HAP-1 (cell line): Measurements from ENCODE around the gene HTT-AS.

Source experiments
- DNase-seq, 2 experiments: peaks; one replicate each; pipeline ENCODE4 v3.0.0-alpha.2; 2016 to 2020; ENCODE audit warnings: low spot score in 2 of 2
- H3K27me3 ChIP-seq: fragments of 250-450 bp; sonication (Bioruptor Pico); 2 replicates; pipeline ENCODE4 v1.5.1; 2020; ENCODE audit warnings: low read depth, mild to moderate bottlenecking, moderate library complexity
- H3K36me3 ChIP-seq: fragments of 250-450 bp; sonication (Bioruptor Pico); replicated peaks from 2 replicates; pipeline ENCODE4 v1.5.1; 2020; ENCODE audit warnings: mild to moderate bottlenecking
- H3K4me1 ChIP-seq: fragments of 250-450 bp; sonication (Bioruptor Pico); 2 replicates; pipeline ENCODE4 v1.5.1; 2020; ENCODE audit warnings: mild to moderate bottlenecking
- H3K4me3 ChIP-seq: fragments of 250-450 bp; sonication (Bioruptor Pico); 2 replicates; pipeline ENCODE4 v1.5.1; 2020; ENCODE audit warnings: mild to moderate bottlenecking, moderate library complexity
- H3K9me3 ChIP-seq: fragments of 250-450 bp; sonication (Bioruptor Pico); 2 replicates; pipeline ENCODE4 v1.5.1; 2020; ENCODE audit warnings: mild to moderate bottlenecking, moderate library complexity
- in situ Hi-C: fragments of 300-500 bp; cut with MboI; formaldehyde crosslinking; loops from 3 replicates; pipeline ENCODE4 v1.14.3; 2020; ENCODE audit warnings: low sequenced_read_pairs, inconsistent platforms, mixed read lengths

Gene HTT-AS

DNA sequence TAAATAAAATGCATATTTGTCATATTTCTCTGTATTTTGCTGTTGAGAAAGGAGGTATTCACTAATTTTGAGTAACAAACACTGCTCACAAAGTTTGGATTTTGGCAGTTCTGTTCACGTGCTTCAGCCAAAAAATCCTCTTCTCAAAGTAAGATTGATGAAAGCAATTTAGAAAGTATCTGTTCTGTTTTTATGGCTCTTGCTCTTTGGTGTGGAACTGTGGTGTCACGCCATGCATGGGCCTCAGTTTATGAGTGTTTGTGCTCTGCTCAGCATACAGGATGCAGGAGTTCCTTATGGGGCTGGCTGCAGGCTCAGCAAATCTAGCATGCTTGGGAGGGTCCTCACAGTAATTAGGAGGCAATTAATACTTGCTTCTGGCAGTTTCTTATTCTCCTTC lies 3.5 kb upstream of the HTT-AS start:
- Histone ChIP-seq H3K9me3 (no peaks in the 10 kb centered on the region), H3K4me3 (no peak overlapping the region), H3K4me1 (peaks cover 5% of the 10 kb centered on the region), H3K36me3 (no peaks in the 10 kb centered on the region; the same call in 1 of the 2 replicates), H3K27me3 (no peaks in the 10 kb centered on the region)
- in situ Hi-C loops = no loop called here
- no peak for DNase-seq

DNA sequence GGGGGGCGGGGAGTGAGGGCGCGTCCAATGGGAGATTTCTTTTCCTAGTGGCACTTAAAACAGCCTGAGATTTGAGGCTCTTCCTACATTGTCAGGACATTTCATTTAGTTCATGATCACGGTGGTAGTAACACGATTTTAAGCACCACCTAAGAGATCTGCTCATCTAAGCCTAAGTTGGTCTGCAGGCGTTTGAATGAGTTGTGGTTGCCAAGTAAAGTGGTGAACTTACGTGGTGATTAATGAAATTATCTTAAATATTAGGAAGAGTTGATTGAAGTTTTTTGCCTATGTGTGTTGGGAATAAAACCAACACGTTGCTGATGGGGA lies 1.3 kb upstream of the HTT-AS start:
- peaks cover 5% of the 10 kb centered on the region for H3K4me1 ChIP-seq
- no peaks in the 10 kb centered on the region for H3K36me3 ChIP-seq
- DNase-seq = no peak
- no peaks in the 10 kb centered on the region for H3K9me3 ChIP-seq
- in situ Hi-C loops = no loop called here
- H3K27me3 ChIP-seq = no peaks in the 10 kb centered on the region
- peak overlapping the region; percentile 100 for H3K4me3 ChIP-seq

DNA sequence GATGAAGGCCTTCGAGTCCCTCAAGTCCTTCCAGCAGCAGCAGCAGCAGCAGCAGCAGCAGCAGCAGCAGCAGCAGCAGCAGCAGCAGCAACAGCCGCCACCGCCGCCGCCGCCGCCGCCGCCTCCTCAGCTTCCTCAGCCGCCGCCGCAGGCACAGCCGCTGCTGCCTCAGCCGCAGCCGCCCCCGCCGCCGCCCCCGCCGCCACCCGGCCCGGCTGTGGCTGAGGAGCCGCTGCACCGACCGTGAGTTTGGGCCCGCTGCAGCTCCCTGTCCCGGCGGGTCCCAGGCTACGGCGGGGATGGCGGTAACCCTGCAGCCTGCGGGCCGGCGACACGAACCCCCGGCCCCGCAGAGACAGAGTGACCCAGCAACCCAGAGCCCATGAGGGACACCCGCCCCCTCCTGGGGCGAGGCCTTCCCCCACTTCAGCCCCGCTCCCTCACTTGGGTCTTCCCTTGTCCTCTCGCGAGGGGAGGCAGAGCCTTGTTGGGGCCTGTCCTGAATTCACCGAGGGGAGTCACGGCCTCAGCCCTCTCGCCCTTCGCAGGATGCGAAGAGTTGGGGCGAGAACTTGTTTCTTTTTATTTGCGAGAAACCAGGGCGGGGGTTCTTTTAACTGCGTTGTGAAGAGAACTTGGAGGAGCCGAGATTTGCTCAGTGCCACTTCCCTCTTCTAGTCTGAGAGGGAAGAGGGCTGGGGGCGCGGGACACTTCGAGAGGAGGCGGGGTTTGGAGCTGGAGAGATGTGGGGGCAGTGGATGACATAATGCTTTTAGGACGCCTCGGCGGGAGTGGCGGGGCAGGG lies 711 bp upstream of the HTT-AS start:
- Histone ChIP-seq H3K4me1 (peaks cover 5% of the 10 kb centered on the region), H3K27me3 (no peaks in the 10 kb centered on the region), H3K36me3 (no peaks in the 10 kb centered on the region), H3K4me3 (peak overlapping the region; percentile 100), H3K9me3 (no peaks in the 10 kb centered on the region)
- in situ Hi-C loops = no loop called here
- DNase-seq = peak; percentile 77 to 85

DNA sequence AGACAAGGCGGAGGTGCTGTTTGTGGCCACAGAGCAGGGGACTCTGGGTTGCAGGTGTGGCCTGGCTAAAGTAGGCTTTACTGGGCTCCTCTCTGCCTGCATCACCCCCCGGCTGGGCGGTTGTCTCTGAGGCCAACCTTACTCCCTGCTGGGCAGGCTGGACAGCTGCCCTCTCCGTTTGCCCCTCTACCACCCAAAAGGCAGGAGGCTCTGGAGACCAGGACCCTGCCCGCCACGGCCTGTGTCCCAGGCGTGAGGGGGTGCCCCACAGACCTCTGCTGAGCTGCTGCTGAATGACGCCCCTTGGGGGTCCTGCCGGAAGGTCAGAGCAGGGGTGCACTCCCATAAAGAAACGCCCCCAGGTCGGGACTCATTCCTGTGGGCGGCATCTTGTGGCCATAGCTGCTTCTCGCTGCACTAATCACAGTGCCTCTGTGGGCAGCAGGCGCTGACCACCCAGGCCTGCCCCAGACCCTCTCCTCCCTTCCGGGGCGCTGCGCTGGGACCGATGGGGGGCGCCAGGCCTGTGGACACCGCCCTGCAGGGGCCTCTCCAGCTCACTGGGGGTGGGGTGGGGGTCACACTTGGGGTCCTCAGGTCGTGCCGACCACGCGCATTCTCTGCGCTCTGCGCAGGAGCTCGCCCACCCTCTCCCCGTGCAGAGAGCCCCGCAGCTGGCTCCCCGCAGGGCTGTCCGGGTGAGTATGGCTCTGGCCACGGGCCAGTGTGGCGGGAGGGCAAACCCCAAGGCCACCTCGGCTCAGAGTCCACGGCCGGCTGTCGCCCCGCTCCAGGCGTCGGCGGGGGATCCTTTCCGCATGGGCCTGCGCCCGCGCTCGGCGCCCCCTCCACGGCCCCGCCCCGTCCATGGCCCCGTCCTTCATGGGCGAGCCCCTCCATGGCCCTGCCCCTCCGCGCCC lies 920 bp downstream of the HTT-AS start:
- no peaks in the 10 kb centered on the region for H3K9me3 ChIP-seq
- in situ Hi-C loops = no loop called here
- H3K27me3 ChIP-seq = no peaks in the 10 kb centered on the region
- H3K36me3 ChIP-seq = no peaks in the 10 kb centered on the region
- DNase-seq = peak; percentile 16 to 74
- H3K4me3 ChIP-seq = peak overlapping the region; percentile 37
- peaks cover 5% of the 10 kb centered on the region for H3K4me1 ChIP-seq

DNA sequence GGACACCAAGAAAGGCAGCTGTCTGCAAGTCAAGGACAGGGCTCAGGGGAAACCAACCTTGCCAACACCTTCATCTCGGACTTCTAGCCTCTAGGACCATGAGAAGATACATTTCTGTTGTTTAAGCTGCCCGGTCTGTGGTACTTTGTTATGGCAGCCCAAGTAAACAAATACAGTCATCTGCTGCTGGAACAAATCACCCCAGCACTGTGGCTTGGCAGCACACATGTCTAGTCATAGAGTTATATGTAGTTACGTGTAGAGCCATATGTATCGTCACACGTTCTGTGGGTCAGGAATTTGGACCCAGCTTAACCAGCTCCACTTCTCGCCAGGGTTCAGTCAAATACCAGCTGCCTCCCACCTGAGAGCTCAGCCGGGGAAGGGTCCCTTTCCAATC lies 2.5 kb downstream of the HTT-AS start:
- Histone ChIP-seq H3K4me3 (no peak overlapping the region), H3K36me3 (no peaks in the 10 kb centered on the region), H3K9me3 (no peaks in the 10 kb centered on the region), H3K4me1 (peaks cover 5% of the 10 kb centered on the region), H3K27me3 (no peaks in the 10 kb centered on the region)
- in situ Hi-C loops = no loop called here
- DNase-seq = no peak

DNA sequence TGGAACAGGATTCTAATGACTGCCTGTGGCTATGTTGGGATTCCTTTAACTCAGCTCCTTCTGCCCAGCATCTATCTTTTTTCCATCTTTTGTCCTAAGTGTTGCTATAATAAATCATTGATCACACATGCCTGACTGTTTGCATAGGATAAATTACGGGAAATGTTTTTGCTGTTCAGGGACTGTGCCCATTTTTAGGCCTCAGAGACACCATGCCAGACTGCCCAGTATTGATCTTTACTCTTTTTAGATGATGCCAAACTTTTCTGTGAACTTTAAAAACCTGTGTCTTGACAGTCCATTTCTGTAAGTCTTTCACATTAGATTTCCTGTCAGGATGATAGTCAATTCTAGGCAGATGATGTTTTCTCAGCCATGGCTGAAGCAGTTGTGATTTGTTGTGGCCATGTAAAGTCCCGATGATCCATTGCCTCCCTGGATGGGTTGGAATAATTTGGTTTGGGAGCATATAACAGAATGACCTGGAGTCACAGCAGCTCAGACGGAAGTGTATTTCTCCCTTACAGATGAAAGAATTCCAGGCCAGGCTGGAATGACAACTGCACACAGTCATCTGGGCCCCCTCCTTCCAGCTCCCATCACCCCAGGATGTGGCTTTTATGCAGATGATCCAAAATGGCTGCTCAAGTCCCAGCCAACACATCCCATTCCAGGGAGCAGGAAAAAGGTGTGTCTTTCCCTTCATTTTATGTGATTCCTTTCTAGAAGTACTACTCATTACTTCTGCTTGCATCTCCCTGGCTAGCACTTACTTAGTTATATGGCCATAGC lies 3.4 kb downstream of the HTT-AS start:
- Histone ChIP-seq H3K9me3 (no peaks in the 10 kb centered on the region), H3K4me3 (no peak overlapping the region), H3K27me3 (no peaks in the 10 kb centered on the region), H3K4me1 (peaks cover 5% of the 10 kb centered on the region), H3K36me3 (no peaks in the 10 kb centered on the region)
- in situ Hi-C loops = no loop called here
- no peak for DNase-seq

DNA sequence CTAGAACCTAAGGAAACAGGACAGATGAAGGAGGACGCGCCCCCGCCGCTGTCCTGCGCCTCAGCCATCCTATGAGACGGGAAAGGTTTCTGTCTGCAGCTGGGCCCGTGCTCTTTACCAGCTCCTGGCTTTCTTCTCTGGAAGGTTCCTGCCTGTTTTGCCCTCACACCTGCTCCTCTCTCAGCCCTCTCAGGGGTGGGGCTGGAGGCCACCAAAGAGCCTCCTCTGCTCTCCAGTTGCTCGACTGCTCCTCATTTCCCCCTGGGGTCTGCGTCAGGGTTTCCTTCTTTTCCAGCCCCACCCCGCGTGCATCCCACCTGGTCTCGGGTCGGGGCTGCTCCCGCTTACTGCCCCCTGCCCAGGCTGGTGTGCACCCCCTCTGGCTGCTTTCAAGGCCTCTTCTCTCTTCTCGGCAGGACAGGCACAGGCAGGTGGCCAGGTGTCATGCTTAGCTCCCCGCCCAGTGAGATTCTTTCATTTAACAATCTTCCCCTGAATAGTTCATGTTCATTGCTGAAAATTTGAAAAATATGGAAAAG lies 4.6 kb downstream of the HTT-AS start:
- Histone ChIP-seq H3K27me3 (no peaks in the 10 kb centered on the region), H3K36me3 (no peaks in the 10 kb centered on the region), H3K9me3 (no peaks in the 10 kb centered on the region), H3K4me3 (no peak overlapping the region), H3K4me1 (peaks cover 5% of the 10 kb centered on the region)
- in situ Hi-C loops = no loop called here
- DNase-seq = no peak

DNA sequence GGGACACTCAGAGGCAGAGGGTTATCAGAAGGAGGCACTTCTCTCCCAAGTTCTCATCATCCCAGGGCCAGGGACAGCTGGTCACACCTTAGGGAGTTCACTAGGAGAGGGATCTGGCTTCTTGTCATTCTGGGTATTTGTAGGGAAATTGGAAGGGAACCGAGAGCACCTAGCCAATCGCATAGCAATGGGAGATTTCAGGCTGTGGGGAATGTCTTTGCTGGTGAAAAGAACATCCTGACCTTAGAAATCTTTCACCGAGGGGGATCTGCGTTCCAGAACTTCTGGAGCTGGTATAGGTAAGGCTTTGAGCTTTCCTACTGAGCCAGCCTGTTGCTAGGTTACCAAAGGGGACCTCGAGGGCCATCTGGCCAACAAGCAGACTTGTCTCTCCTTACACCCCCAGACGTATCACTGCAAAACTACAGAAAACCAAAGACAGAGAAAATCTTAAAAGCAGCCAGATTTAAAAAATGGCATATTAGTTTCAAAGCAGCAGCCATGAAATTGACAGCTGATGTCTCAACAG lies 6.8 kb downstream of the HTT-AS start:
- no peak for DNase-seq
- Histone ChIP-seq H3K9me3 (no peaks in the 10 kb centered on the region; the same call in 1 of the 2 replicates), H3K27me3 (no peaks in the 10 kb centered on the region), H3K36me3 (no peaks in the 10 kb centered on the region), H3K4me3 (no peak overlapping the region), H3K4me1 (no peaks in the 10 kb centered on the region)
- in situ Hi-C loops = no loop called here

DNA sequence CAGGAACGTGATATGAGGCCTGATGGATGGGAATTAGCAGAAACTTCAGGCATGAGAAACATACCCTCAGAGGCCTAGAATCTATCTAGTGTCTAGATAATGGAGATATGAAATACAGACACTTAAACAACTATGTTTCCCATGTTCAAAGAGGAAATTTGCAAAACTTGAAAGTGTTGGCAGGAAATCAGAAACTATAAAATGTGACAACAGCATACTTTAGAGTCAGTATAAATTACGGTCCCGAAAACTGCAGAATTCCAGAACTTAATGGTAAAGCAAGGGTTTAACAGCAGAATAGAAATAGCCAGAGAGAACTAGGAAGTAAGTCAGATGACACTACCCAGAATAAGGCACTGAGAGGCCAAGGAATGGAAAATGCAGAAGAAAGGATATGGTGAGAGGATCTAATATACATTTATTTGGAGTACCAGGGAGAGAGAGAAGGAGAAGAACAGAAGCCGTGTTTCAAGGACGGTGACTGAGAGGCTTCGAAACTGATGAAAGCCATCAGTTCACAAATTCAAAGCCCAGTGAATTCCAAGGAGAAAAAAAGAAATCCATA lies 7.4 kb downstream of the HTT-AS start:
- Histone ChIP-seq H3K9me3 (no peaks in the 10 kb centered on the region; the same call in 1 of the 2 replicates), H3K36me3 (no peaks in the 10 kb centered on the region), H3K4me3 (no peak overlapping the region), H3K27me3 (no peaks in the 10 kb centered on the region), H3K4me1 (no peaks in the 10 kb centered on the region)
- no peak for DNase-seq
- in situ Hi-C loops = no loop called here

DNA sequence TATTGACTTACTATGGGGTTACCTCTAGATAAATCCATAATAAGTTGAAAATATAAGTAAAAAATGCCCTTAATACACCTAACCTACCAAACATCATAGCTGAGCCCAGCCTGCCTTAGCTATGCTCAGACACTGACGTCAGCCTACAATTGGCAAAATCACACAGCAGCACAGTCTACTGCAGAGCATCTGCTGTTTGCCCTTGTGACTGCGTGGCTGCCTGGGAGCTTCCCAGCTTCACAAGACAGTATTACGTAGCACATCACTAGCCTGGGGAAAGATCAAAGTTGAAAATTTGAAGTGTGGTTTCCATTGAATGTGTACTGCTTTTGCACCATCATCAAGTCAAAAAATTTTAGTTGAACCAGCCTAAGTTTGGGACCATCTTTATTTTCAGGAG lies 8.8 kb downstream of the HTT-AS start:
- H3K36me3 ChIP-seq = no peaks in the 10 kb centered on the region
- H3K9me3 ChIP-seq = no peaks in the 10 kb centered on the region; the same call in 1 of the 2 replicates
- H3K4me1 ChIP-seq = no peaks in the 10 kb centered on the region
- in situ Hi-C loops = no loop called here
- DNase-seq = no peak
- no peaks in the 10 kb centered on the region for H3K27me3 ChIP-seq
- no peak overlapping the region for H3K4me3 ChIP-seq

DNA sequence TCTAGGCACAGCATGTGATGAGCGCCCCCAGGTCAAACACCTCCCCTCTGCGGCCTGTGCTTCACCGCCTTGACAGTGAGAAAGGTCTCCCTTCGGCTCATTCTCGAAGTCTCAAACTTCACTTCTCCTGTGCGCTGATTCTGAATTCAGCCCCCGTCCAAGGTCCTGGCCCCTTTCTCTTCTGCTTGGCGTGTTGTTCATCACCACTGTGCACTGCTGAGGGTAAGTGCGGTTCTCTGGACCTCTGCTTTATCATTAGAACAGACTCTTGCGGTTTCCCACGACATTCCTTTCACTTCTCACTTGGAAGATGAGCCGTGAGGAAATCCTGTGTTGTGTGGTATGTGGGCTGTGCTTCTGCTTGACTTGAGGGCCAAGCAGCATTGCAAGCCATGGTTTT lies 11.9 kb downstream of the HTT-AS start:
- no peaks in the 10 kb centered on the region for H3K27me3 ChIP-seq
- no peak overlapping the region for H3K4me3 ChIP-seq
- H3K9me3 ChIP-seq = no peaks in the 10 kb centered on the region; the same call in 1 of the 2 replicates
- in situ Hi-C loops = no loop called here
- H3K36me3 ChIP-seq = no peaks in the 10 kb centered on the region
- no peak for DNase-seq
- no peaks in the 10 kb centered on the region for H3K4me1 ChIP-seq

DNA sequence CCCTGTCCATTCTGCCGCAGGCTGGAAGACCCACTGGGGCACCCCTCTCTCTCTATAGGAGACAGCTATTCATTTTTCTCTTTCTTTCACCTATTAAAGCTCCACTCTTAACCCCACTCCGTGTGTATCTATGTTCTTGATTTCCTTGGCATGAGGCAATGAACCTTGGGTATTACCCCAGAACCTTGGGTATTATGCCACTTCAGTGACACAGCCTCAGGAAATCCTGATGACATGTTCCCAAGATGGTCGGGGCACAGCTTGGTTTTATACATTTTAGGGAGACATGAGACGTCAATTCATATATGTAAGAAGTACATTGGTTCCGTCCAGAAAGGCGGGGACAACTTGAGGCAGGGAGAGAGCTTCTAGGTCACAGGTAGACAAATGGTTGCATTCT lies 13.4 kb downstream of the HTT-AS start:
- no peak overlapping the region for H3K4me3 ChIP-seq
- in situ Hi-C loops = no loop called here
- H3K27me3 ChIP-seq = no peaks in the 10 kb centered on the region
- DNase-seq = no peak
- no peaks in the 10 kb centered on the region for H3K36me3 ChIP-seq
- H3K9me3 ChIP-seq = no peaks in the 10 kb centered on the region; the same call in 1 of the 2 replicates
- no peaks in the 10 kb centered on the region for H3K4me1 ChIP-seq

DNA sequence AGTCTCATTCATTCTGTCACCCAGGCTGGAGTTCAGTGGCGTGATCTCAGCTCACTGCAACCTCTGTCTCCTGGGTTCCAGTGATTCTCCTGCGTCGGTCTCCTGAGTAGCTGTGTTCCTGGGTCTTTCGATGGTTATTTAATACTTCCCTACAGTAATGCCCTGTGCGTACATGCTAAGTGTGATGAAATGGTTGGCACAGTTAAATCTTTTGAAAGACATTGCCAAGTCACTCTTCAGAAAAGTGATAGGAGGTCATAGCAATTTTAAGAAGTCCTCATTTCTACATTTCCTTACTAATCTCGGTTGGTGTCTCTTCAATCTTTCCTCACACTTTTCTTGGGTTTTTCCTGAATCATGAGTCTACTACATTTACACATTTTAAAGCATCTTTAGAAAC lies 14.4 kb downstream of the HTT-AS start:
- Histone ChIP-seq H3K4me1 (no peaks in the 10 kb centered on the region), H3K36me3 (no peaks in the 10 kb centered on the region), H3K4me3 (no peak overlapping the region), H3K9me3 (peaks cover 5% of the 10 kb centered on the region), H3K27me3 (no peaks in the 10 kb centered on the region)
- DNase-seq = no peak
- in situ Hi-C loops = no loop called here
